ENCODE results near the gene CAMTA1. TPM values are rescaled to one million over a fixed set of nuclear protein-coding genes. Genes with fewer than 3 reads are reported as not detected.

The CAMTA1 gene
- total RNA-seq, 1 donor from 2014 or later: 99.0 TPM

DNA sequence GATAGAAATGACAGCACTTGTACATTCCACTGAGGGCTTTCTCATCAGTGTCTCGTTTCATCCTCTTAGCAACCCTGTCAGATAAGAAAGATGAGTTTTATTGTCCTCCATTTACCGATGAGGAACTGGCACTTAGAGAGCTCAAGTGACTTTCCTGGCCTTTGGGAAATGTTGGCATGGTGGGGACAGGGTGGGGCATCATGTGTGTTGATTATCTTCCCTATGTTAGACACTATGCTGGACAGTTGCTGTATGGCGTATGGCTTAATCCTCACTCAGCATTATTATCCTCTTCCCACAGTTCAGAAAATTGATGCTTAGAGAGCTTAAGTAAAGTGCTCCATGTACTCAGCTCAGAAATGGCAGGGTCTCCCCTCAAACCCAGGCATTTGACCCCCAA is 163.2 kb downstream of the CAMTA1 start:
- no peaks in the 10 kb centered on the region for H3K36me3 Mint-ChIP-seq (ENCODE audit: insufficient read depth)
- no peak overlapping the region for H3K4me3 Mint-ChIP-seq (ENCODE audit: low read depth)
- no peak for DNase-seq (ENCODE audit: low spot score, unreplicated experiment)
- peaks cover 2% of the 10 kb centered on the region for H3K4me1 Mint-ChIP-seq (ENCODE audit: low read depth)
- H3K27ac Mint-ChIP-seq: no peak overlapping the region
- TF ChIP-seq, protein P1, sequence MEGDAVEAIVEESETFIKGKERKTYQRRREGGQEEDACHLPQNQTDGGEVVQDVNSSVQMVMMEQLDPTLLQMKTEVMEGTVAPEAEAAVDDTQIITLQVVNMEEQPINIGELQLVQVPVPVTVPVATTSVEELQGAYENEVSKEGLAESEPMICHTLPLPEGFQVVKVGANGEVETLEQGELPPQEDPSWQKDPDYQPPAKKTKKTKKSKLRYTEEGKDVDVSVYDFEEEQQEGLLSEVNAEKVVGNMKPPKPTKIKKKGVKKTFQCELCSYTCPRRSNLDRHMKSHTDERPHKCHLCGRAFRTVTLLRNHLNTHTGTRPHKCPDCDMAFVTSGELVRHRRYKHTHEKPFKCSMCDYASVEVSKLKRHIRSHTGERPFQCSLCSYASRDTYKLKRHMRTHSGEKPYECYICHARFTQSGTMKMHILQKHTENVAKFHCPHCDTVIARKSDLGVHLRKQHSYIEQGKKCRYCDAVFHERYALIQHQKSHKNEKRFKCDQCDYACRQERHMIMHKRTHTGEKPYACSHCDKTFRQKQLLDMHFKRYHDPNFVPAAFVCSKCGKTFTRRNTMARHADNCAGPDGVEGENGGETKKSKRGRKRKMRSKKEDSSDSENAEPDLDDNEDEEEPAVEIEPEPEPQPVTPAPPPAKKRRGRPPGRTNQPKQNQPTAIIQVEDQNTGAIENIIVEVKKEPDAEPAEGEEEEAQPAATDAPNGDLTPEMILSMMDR (IDR thresholded peaks at IDR 0.05; ENCODE audit: unreplicated experiment): no peak
- H3K9me3 Mint-ChIP-seq (ENCODE audit: low read depth): no peaks in the 10 kb centered on the region
- no peaks in the 10 kb centered on the region for H3K27me3 Mint-ChIP-seq

DNA sequence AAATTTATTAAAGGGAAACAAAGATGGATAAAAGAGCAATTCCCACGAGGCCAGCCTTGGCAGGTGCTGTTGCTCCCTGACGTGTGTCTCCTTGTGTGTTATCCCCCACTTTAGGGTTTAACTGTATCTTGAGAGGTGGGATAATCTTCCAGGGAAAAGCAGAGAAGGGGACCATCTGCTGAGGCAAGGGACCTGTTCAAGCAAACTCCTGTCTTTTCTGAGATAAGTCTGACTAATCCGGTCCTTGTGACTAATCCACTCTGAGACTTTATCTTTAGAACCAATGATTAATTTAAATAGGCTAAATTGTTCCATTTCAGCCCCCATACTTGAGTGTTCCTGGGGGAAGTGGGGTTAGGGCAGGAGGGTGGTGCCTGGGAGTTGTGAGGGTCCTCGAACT is 163.6 kb downstream of the CAMTA1 start:
- DNase-seq (ENCODE audit: low spot score, unreplicated experiment): no peak
- H3K9me3 Mint-ChIP-seq (ENCODE audit: low read depth): no peaks in the 10 kb centered on the region
- H3K27me3 Mint-ChIP-seq: no peaks in the 10 kb centered on the region
- TF ChIP-seq, protein P1 (IDR thresholded peaks at IDR 0.05; ENCODE audit: unreplicated experiment): no peak
- no peak overlapping the region for H3K27ac Mint-ChIP-seq
- peaks cover 2% of the 10 kb centered on the region for H3K4me1 Mint-ChIP-seq (ENCODE audit: low read depth)
- no peak overlapping the region for H3K4me3 Mint-ChIP-seq (ENCODE audit: low read depth)
- no peaks in the 10 kb centered on the region for H3K36me3 Mint-ChIP-seq (ENCODE audit: insufficient read depth)

DNA sequence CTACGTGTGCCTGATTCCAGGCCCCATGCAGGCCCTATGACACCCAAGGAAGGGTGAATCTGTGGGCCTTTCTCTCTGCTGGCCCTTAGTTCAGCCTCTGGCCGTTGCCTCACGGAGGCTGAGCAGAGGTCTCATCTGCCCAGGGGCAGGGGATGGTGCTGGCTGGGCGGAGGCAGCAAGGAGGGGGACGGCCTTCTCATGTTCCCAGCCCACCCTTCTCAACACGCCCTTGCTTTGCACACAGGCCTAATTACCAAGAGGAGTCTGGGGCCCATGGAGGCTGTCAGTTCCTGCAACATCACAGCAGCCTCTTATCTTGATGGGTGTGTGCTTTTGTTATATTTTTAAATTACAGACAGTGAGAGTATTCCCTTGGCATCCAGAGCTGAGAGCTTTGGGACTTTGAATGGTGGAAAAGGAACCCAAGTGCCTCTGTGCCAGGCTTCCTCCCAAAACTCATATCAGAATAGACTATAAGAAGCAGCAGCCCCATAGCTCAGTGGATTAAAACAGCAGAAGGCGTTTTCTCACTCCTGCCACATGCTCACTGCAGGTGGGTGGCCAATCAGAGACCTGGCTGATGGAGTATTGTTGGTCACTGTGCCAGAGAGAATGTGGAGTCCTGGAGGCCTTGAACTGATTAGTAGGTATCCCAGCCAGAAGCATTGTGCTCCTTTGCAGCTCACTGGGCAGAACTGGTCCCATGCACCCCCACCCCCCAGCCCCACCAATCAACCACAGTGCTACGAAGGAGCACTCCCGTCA is 164.9 kb downstream of the CAMTA1 start:
- Mint-ChIP-seq H3K4me1 (ENCODE audit: low read depth) (peaks cover 6% of the 10 kb centered on the region), H3K27me3 (no peaks in the 10 kb centered on the region), H3K27ac (no peak overlapping the region), H3K4me3 (ENCODE audit: low read depth) (no peak overlapping the region), H3K9me3 (ENCODE audit: low read depth) (no peaks in the 10 kb centered on the region), H3K36me3 (ENCODE audit: insufficient read depth) (no peaks in the 10 kb centered on the region)
- TF ChIP-seq, protein P1 (IDR thresholded peaks at IDR 0.05; ENCODE audit: unreplicated experiment): no peak
- DNase-seq (ENCODE audit: low spot score, unreplicated experiment): no peak

DNA sequence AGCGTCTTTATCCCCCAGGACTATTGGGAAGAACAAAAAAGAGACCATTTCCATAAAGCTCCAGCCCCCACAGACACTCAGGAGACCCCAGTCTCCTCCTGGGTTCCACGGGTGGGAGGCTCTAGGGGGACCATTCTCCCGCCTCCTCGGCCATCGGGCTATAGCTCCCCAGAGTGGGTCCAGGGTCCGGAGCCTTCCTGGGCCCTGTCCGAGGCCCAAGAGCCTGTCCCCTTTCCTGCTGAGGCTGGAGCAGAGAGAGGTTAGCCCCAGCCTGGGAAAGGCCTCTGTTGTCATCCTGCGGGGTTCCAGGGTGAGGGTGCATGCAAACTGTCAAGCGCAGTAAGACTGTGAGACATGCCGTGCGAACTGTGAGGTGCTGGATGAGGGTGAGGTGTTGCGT is 166.3 kb downstream of the CAMTA1 start:
- no peaks in the 10 kb centered on the region for H3K27me3 Mint-ChIP-seq
- H3K27ac Mint-ChIP-seq: no peak overlapping the region
- no peak for DNase-seq (ENCODE audit: low spot score, unreplicated experiment)
- TF ChIP-seq, protein P1 (IDR thresholded peaks at IDR 0.05; ENCODE audit: unreplicated experiment): no peak
- peaks cover 13% of the 10 kb centered on the region for H3K4me1 Mint-ChIP-seq (ENCODE audit: low read depth)
- H3K9me3 Mint-ChIP-seq (ENCODE audit: low read depth): no peaks in the 10 kb centered on the region
- no peaks in the 10 kb centered on the region for H3K36me3 Mint-ChIP-seq (ENCODE audit: insufficient read depth)
- no peak overlapping the region for H3K4me3 Mint-ChIP-seq (ENCODE audit: low read depth)

DNA sequence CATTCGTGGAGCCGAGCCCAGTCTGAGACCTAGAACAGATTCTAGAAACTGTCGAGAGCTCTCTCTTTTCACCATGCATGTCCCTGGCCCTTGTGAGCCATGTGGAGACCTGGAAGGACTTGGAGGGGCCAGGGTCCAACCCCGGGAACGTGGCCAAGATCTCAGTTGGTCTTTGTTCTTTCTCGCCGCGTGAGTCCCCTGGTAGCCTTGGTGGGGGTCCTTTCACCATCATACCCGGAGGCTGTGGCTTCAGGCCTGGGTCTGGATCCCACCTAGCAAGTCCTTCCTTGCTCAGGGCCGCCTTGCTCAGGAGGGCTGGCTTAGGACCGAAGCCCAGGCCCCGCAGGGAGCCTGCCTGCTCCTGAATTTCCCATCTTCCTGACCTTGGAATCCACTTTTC is 168.0 kb downstream of the CAMTA1 start:
- Mint-ChIP-seq H3K36me3 (ENCODE audit: insufficient read depth) (no peaks in the 10 kb centered on the region), H3K27me3 (no peaks in the 10 kb centered on the region), H3K4me1 (ENCODE audit: low read depth) (peaks cover 13% of the 10 kb centered on the region), H3K4me3 (ENCODE audit: low read depth) (no peak overlapping the region), H3K27ac (no peak overlapping the region), H3K9me3 (ENCODE audit: low read depth) (no peaks in the 10 kb centered on the region)
- DNase-seq (ENCODE audit: low spot score, unreplicated experiment): no peak
- TF ChIP-seq, protein P1 (IDR thresholded peaks at IDR 0.05; ENCODE audit: unreplicated experiment): no peak

All from progenitor cell of endocrine pancreas (in vitro differentiated cells).